GM21390 (cell line): ENCODE data around the gene LDB1.

Experiments used
- ATAC-seq: cut with Tn5 transposase; IDR thresholded peaks from one replicate; pipeline ENCODE4 v1.9.1; 2021; ENCODE audit not compliant: unreplicated experiment

The LDB1 gene

GRCh38 chr10:102120142-102120990 lies at the start of gene LDB1:
TSS of gene LDB1 (minus strand) at chr10:102120368. CDS start at chr10:102120110, 258 bp downstream.
- peak; percentile 59 for ATAC-seq

DNA sequence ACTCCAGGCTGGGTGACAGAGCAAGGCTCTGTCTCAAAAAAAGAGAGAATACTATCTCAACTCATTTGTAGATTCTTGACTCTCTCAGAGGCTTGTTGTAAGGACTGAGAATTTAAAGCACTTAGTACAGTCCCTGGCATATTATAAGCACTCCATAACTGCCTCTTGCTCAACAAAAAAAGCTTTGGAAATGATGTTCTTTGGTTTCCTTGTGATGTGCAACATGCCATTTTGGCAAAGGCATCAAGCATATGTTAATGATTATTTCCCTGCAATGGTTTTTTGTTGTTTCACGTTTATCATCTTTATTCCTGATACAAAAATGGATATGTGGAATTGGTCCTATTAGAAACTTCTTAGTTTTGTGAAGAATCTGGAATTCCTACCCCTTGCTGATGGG lies 47.7 kb upstream of the LDB1 start:
- ATAC-seq = no peak

DNA sequence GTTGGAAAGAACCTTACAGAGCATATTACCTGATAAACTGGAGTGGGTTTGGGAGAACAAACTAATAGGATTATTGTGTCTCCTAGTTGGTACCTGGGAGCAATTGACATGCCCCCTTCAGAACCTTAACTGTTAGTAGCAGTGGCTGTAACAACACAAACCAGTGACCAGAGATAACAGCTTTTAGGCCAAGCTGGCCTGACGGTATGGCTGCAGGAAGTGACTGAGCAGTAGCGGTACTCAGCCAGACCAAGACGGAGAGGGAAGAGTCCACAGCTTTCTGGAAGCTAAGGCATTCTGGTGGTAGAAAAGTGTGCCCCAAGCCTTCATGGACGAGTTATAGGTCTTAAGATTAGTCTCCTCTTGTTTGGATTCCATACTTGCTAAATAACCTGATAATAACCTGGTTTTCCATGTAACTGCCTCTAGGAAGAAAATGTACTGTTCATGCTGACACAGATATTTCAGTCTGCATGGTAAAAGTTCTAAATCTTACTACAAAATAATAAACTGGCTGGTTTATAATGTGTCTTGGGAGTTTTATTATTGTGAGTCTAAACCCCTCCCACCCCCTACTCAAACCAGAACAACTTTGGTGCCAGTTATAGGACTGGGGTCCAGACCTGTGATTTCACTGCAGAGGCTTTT lies 43.3 kb upstream of the LDB1 start:
- ATAC-seq = no peak

GRCh38 chr10:102159831-102160230 lies 39.7 kb upstream of the LDB1 start:
- ATAC-seq = no peak

DNA sequence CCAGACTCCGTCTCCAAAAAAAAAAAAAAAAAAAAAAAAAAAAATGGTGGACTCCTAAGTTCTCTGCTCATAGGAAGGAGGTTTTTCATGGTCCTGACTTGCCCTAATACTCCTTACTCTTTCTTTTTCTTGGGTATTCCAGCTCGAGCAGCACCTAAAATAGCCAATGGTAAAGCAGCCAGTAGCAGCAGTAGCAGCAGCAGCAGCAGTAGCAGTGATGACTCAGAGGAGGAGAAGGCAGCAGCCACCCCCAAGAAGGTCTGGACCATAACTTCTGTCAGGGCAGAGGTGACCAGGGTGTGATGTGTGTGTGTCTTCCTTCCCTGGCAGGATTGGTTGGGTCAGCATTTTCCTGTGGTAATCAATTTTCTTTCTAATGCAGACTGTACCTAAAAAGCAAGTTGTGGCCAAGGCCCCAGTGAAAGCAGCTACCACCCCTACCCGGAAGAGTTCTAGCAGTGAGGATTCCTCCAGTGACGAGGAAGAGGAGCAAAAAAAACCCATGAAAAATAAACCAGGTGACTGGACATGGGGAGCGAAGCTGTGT lies 39.0 kb upstream of the LDB1 start:
- no peak for ATAC-seq

DNA sequence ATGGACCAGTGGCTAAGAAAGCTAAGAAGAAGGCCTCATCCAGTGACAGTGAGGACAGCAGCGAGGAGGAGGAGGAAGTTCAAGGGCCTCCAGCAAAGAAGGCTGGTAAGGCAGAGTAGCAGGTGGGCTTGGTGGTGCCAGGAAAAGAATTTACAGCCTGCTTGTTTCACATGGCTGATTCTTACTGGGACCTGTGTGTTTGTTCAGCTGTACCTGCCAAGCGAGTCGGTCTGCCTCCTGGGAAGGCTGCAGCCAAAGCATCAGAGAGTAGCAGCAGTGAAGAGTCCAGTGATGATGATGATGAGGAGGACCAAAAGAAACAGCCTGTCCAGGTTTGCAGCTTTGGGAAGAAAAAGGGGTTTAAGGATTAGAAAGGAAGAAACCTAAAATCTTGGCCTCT lies 37.1 kb upstream of the LDB1 start:
- ATAC-seq = no peak

- no peak for ATAC-seq
Measured at GRCh38 chr10:102154466-102155116, 34.4 kb upstream of the LDB1 start.

DNA sequence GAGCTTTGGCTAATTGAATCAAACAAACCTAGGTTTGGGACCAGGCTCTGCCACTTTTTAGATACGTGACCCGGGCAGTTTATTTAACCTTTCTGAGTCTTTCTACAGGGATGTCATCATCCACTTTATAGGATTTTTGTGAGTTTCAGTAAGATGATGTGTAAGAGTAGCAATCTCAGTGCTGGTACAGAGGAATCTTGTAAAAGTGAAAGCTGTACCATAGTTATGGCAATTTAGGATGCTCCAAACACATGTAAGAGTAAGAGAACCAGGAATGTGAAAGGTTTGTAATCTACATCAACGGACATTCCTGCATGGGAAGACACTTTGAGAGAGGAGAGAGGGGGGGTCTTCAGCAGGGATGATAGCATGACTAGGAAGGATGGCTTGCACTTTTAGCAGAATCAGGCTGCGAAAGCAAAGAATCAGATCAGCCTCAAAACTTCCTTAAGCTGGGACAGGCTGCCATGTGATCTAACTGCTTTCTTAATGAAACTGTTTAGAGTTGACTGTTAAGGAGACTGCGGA lies 33.0 kb upstream of the LDB1 start:
- no peak for ATAC-seq

- peak; percentile 24 for ATAC-seq
Measured at GRCh38 chr10:102152545-102152890, 32.4 kb upstream of the LDB1 start.

GRCh38 chr10:102151774-102152544 lies 31.8 kb upstream of the LDB1 start, which contains the start of gene NOLC1:
TSS of gene NOLC1 (plus strand) at chr10:102152389. CDS start at chr10:102152411, 22 bp downstream.
- peak; percentile 88 for ATAC-seq

DNA sequence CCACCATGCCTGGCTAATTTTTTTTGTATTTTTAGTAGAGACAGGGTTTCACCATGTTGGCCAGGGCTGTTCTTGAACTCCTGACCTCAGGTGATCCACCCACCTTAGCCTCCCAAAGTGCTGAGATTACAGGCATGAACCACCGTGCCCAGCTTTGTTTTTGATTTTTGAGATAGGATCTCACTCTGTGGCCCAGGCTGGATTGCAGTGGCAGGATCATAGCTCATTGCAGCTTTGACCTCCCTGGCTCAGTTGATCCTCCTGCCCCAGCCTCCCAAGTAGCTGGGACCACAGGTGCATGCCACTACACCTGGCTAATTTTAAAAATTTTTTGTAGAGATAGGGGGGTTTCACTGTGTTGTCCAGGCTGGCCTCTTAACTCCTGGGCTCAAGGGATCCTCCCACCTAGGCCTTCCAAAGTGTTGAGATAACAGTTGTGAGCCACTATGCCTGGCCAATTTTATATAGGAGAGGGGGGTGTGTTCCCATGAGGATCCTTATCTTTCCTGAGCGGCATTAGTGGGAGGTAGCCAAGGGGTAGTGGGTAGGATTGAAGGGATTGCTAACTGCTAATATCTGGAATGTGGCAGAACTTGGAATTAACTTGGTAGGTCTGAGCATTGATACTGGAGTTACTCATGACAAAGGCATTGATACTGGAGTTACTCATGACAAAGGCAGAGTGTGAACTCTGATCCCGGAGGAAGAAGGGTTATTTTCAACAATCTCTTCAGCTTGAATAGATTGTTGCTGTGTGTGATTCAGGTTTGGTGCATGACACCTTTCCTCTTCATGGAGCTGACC lies 31.0 kb upstream of the LDB1 start:
- no peak for ATAC-seq

- no peak for ATAC-seq
Measured at GRCh38 chr10:102148275-102148674, 28.1 kb upstream of the LDB1 start.

DNA sequence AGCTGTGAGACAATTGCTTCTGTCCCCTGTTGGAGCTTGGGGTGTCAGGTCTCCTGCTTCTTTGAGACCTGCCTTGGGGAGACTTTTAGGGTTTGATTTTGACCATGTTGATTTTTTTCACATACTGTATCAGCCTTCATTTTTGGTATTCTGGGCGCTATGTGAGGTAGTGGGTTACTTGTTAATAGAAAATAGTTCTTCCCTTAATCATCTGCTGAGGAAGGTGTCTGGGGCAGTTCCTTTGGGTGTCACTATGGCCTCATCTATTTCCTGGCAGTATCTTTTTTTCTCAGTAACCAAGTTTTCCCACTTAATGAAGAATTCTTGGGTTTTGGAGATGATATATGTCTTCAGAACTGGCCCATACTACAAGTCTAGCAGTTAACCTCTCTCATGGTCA lies 27.4 kb upstream of the LDB1 start:
- no peak for ATAC-seq

- no peak for ATAC-seq
Measured at GRCh38 chr10:102146971-102147428, 26.8 kb upstream of the LDB1 start.

DNA sequence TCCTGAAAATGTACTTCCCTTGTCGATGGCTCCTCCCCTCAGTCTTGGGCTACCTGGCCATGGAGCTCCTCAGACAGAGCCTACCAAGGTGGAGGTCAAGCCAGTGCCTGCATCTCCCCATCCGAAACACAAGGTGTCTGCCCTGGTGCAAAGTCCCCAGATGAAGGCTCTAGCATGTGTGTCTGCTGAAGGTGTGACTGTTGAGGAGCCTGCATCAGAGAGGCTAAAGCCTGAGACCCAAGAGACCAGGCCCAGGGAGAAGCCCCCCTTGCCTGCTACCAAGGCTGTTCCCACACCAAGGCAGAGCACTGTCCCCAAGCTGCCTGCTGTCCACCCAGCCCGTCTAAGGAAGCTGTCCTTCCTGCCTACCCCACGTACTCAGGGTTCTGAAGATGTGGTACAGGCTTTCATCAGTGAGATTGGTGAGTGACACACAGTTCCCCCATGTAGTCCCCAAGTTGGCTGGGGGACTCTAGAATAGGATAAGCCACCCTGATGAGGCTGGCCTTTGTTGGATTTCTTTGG lies 21.5 kb upstream of the LDB1 start:
- ATAC-seq = no peak

- no peak for ATAC-seq
Measured at GRCh38 chr10:102140913-102141540, 20.9 kb upstream of the LDB1 start.

DNA sequence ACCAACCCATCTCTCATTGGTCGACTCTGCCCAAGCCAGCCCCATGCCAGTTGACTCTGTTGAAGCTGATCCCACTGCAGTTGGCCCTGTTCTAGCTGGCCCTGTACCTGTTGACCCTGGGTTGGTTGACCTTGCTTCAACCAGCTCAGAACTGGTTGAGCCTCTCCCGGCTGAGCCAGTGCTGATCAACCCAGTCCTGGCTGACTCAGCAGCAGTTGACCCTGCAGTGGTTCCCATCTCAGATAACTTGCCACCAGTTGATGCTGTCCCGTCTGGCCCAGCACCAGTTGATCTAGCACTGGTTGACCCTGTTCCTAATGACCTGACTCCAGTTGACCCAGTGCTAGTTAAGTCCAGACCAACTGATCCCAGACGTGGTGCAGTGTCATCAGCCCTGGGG lies 20.1 kb upstream of the LDB1 start:
- ATAC-seq = no peak

- no peak for ATAC-seq
Measured at GRCh38 chr10:102139281-102140110, 19.3 kb upstream of the LDB1 start.
